ENCODE data around the gene SLF1.

The SLF1 gene

DNA sequence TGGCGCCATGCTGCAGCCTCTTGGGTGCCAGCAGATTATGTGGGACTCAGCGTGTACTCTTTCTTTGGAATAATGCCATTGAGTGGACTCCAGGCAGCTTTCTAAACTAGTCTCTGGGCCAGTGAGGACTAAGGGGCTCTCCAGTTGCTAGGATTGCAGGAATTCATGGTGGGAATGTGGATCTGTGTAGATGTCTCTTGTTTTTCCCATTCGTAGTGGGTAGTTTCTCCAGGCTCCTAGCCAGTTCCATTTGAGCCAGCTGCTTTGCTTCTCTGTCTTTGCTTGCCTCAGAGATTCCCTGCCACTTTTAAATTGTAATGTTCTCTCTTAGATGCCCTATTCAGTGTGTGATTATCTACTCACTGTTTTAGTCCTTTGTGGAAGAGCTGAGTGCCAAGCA is 42.6 kb downstream of the SLF1 start:
- no peak for DNase-seq (ENCODE audit: low read depth in 2 of 2)

DNA sequence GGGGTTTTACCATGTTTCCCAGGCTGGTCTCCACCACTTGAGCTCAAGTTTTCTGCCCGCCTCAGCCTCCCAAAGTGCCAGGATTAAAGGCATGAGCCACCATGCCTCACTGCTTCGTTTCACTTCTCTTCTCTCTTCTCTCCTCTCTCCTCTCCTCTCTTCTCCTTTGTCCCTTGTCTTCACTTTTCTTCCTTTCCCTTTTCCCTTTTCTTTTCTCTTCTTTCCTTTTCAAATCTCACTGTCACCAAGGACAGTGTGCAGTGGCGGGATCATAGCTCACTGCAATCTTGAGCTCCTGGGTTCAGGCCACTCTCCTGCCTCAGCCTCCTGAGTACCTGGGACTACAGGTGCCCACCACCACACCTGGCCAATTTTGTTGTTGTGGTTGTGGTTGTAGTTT is 49.5 kb downstream of the SLF1 start:
- DNase-seq (ENCODE audit: low read depth in 2 of 2), result no peak

DNA sequence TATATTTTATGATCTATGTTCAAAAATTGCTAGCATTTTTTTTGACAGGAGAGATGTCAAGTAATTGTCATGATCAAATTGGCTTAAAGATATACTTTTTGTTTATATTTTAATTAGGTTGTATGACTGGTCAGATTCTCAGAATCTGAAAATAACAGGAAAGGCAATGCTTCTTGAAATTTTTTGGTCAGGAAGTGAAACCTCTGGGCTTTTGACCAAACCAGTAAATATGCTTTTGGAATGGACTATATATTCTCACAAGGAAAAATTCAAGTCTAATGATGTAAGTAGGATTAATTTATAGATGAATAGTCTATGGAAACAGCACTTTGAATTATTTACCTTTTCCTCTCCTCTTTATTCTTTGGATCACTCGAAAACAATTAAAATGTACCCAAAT is 52.3 kb downstream of the SLF1 start:
- no peak for DNase-seq (ENCODE audit: low read depth in 2 of 2)

DNA sequence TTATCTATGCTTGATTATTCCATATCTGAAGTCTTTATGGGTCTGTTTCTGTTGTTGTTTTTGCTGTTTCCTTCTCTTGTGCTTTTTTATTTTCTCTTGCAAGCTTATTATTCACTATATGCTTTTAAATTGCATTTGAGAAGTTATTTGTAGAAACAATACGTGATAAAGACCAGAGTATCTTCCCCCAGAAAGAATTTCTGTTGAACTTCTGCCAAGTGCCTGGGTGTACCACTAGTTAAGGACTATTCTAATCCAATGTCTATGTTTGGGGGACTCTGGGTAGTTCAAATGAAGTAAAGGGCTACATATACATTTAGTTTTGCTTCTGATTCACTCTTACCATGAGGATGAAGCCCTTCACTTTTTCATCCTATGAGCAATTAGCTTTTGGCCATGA is 54.3 kb downstream of the SLF1 start:
- DNase-seq (ENCODE audit: low read depth in 2 of 2), result no peak

DNA sequence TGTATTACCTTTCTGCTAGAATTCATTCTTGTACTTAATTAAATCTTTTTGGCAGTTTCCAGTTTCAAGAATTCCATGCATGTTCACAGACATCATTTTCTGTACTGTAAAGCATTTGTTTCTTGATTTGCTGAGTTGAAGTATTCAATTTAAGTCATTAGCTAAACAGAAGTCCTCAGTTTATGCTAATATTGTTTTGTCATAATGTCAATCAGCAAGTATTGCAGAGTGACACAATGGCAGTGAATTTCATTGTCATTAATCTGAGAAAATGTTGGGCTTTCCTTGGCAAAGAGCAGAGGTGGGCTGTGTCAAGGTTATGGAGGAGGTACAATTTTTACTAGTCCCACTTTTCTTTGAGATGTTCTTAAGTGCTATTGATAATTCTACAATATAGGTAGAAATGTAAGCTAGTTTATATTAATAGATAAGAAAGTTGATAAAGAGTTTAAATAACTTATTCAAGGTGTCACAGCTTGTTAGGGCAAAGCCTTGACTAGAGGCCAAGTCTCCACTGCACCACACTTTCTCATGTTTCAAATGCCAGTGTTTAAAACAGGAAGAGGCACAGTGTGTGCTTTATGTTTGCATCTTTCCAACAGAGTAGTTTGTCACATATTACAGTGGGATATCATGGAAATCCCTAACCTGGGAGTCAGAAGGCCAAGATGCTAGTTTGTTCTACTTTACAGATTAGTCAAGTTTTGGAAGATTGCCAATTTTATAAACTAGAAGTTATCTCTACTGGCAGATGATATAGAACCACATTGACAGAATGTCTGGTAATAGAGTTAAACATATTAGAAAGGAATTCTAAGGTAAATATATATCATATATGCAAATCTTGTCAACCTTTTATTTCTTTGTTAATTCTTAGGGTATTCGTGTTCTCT is 56.3 kb downstream of the SLF1 start:
- DNase-seq (ENCODE audit: low read depth in 2 of 2), result no peak

DNA sequence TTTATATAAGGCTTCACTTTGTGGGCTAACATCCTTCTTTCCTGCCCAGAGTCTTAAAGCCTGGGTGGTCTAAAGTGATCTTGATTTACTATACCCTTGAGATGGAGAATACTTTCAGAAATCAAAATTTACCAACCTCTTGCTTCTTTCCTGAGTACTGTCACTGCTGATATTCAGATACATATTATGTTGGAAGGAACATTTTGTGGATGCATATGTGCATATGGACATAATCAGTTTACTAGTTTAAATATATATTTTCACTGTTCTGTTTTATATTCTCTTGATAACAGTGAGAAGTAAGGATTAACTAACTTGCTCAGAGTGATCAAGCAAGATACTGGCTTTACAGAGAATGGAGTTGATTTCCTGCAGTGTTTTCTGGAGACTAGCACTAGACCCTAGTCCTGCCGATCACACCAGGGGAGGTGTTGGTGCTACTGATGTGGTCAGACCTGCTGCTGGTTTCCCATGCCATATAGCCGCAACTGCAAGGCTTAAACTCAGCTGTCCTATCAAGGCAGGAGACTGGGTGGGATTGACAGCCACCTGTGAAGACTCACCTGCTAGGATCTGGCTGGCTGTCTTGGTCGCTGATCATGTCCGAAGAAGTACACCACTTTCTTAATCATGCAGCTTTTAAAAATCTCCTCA is 57.6 kb downstream of the SLF1 start:
- DNase-seq (ENCODE audit: low read depth in 2 of 2), result no peak

DNA sequence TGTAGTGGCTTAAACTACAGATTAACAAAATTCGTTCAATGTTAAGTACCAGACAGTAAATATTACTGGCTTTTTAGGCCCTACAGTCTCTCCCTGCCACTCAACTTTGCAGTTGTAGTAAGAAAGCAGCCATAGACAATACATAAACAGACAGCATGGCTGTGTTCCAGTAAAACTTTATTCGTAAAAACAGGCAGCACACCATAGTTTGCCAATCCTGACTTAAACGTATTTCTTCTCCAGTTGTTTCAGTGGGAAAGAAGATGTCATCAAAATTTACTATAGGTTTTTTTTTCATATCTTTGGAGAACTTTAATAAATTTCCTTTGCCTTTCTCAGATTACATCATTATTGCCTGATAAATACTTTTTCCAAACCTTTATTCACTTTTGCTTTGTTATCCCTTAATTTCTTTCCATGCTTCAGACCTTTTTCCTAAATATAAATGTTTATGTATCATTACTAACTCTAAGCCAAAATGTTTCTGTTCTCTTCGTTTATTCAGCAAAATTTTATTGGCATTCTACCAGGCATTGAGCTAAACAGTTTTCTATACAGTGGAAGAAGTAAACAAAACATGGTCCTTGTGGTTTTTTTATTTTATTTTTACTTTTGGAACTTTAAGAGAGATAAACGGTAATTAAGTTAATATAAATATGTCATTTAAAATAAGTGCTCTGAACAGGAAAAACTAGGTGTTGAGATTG is 64.5 kb downstream of the SLF1 start:
- DNase-seq (ENCODE audit: low read depth in 2 of 2), result no peak

GRCh38 chr5:94689908-94690307 is 71.4 kb downstream of the SLF1 start:
- no peak for DNase-seq (ENCODE audit: low read depth in 2 of 2)

DNA sequence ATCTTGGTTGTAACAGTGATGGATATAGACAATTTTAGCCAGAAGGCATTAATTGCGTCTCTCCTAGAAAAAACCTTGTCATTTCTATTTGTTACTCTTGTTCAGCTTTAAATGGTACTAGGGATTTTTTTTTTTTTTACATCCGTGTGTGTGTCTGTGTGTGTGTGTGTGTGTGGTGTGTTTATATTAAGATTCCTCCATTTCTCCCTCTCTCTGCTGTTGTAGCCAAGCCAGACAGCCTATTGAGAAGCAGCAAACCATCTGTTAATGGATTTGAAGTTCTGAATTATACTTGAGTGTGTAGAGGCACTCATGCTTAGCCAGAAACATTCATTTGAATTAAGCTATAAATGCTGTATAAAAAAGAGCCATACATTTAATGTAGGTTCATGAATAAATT is 72.3 kb downstream of the SLF1 start:
- no peak for DNase-seq (ENCODE audit: low read depth in 2 of 2)

DNA sequence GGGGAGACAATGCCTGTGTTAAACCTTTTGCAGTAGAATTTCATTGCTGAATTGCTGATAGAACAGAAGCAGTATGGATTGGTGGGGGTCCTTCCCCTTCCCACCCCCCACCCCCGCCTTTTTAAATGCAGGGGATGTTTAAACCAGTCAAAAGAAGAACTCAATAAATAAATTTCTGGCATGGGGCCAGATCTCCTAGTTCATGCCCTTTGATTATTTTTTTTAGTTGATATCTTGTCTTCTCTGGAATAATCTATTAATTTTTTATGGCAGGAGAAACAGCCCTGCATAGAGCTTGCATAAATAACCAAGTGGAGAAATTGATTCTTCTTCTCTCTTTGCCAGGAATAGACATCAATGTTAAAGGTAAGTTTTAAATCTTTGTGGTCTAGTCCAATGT is 72.8 kb downstream of the SLF1 start:
- no peak for DNase-seq (ENCODE audit: low read depth in 2 of 2)

- no peak for DNase-seq (ENCODE audit: low read depth in 2 of 2)
Measured at GRCh38 chr5:94691949-94692348, 73.5 kb downstream of the SLF1 start.

DNA sequence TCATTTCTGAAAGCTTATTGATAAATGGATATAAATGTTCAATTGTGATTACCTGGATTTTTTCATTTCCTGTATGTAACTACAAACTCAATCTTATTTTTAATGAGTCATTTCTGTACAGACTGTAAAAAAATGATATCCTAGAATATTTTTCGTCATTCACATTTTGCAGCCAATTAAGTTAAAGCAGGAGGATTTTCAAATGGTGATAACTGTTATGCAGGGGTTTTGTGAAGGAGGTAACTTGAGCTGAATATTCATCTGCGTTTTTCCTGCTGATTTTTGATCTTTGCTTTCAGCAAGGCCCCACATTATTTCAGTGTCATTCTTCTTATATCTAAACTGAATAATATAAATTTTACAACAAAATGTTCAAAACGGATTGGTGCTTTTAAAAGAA is 74.1 kb downstream of the SLF1 start:
- no peak for DNase-seq (ENCODE audit: low read depth in 2 of 2)

DNA sequence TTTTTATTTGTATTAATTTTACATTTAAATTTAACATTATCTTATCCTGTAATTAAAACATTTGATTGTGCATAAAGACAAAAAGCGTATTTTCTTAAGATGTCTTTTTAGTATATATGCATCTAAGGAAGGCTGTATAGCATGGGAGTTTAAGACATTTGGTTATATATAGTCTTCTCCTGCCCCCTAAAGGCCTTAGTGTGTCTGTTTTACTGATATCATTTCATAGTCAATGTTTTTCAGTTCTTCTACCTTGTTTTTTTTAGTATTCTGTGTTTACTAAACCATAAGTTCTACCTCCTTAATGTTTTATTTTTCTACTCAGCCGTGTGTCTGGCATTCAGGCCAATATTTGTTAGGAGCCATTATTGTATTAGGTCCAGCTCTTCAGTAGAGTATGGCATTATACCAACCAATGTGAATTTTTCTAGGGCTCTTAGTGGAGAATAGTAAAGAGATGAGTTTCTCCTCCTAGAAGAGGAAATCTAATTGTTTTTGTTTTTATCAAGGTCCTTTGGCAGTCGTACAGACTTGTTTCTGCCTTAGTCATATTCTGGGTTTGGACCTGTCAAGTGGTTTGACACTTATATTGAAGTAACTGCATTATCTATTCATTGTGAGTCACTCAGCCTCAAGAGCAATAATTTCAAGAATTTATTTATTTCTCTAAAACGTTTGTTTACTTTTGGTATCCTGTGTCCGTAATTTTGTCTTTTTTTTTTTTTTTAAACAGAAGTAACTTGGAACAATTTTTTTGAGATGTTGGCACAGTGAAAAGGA is 74.8 kb downstream of the SLF1 start:
- DNase-seq (ENCODE audit: low read depth in 2 of 2), result no peak

DNA sequence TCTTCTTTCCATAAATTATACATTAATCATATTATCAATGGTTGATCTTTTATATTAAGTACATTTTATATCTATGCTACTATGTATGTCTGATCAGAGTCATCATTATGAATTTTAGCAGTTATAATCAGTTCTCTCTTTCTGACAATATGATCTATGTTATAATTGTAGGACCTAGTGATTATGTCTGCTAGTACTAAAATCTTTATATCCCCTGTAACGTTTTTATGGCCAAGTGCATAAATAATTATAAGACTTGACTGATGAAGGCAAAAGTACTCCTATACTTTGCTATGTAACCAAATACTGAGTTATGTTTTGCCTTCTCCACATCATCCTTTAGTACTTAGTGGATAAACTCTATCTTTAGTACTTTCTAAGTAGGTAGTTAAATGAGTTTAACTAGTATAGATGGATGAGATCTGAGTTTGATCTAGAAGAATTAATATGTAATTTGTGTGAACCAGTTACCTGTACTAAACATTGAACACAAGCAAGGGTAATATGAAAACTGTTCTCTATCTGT is 75.4 kb downstream of the SLF1 start:
- DNase-seq (ENCODE audit: low read depth in 2 of 2), result no peak

- no peak for DNase-seq (ENCODE audit: low read depth in 2 of 2)
Measured at GRCh38 chr5:94694671-94695070, 76.2 kb downstream of the SLF1 start.

DNA sequence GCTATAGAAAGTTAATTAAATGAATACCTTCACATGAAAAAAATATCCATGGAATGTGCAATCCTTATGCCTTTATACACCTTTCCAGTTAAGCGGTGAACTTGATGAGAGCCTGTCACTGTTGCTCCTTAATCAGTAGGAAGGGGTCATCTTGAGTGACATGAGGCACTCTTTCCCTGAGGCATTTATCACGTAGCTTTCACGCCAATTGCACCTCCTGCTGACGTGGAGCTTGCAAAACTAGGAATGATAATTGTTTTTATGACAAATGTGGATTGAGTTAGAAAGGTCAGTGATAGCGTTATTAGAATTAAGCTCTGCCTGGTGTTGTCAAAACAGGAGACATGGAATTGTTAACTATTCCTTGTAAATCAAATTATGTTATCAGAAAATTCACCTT is 79.7 kb downstream of the SLF1 start:
- no peak for DNase-seq (ENCODE audit: low read depth in 2 of 2)

DNA sequence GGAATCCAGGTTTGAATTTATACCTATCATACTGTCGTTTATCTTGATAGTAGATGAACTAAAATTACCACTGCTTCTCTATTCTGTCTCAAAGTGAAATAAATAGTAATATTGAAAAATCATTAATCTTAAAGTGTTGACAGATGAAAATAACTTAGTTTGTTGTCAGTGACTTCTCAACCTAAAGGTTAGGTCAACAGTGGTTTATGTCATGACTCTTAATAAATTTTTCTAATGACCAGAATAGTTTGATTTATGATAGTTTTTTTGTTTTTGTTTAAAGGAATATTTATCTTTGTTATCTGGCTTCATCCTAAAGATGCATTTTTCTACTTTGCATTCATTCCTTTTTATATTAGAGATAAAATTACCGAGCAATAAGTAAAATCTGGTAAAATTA is 81.1 kb downstream of the SLF1 start:
- no peak for DNase-seq (ENCODE audit: low read depth in 2 of 2)

- DNase-seq (ENCODE audit: low read depth in 2 of 2), result no peak
Measured at GRCh38 chr5:94700592-94700991, 82.1 kb downstream of the SLF1 start.

- no peak for DNase-seq (ENCODE audit: low read depth in 2 of 2)
Measured at GRCh38 chr5:94702729-94703128, 84.3 kb downstream of the SLF1 start.

GRCh38 chr5:94705427-94705826 is 87.0 kb downstream of the SLF1 start:
- no peak for DNase-seq (ENCODE audit: low read depth in 2 of 2)

DNA sequence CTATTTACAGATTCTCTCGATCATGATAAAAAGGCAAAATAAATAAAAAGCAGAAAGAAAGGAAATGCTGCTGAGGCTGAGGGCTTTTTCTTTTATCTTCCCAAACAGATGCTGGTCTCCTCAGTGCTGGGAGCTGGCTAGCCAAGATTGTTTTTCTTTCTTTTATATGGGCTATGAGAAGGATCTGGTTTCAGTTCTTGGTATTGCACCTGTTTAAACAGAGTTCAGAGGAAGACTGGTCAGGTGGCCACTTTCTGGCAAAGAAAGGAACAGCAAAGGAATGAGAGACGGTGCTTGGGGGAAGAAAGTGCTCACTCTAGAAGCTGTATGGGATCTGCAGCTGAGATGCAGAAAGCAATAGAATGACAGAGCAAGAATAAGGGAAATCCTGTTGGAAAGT is 88.9 kb downstream of the SLF1 start:
- no peak for DNase-seq (ENCODE audit: low read depth in 2 of 2)

- no peak for DNase-seq (ENCODE audit: low read depth in 2 of 2)
Measured at GRCh38 chr5:94709277-94709676, 90.8 kb downstream of the SLF1 start.

Data from activated CD4-positive, alpha-beta T cell treated with anti-CD3 and anti-CD28 coated beads for 24 hours (primary cell).